KMS-11 (cell line): ENCODE data around the gene EPM2AIP1.

Source experiments
- H2AFZ ChIP-seq: fragments of 200-600 bp; sonication (generic); 2 replicates; pipeline ENCODE4 v1.6.1; 2016; ENCODE audit warnings: antibody characterized with exemption, mixed run types, low read depth
- H3K27ac ChIP-seq: fragments of 200-600 bp; sonication (generic); 2 replicates; pipeline ENCODE4 v1.6.1; 2016; ENCODE audit warnings: mild to moderate bottlenecking, mixed run types
- H3K27me3 ChIP-seq: fragments of 200-600 bp; sonication (generic); 2 replicates; pipeline ENCODE4 v1.6.1; 2017; ENCODE audit warnings: mild to moderate bottlenecking, low read depth, mixed run types, moderate library complexity; ENCODE audit not compliant: insufficient read depth
- H3K36me3 ChIP-seq: fragments of 200-600 bp; sonication (generic); 2 replicates; pipeline ENCODE4 v1.6.1; 2017; ENCODE audit warnings: mild to moderate bottlenecking, mixed run types; ENCODE audit not compliant: insufficient read depth
- H3K4me1 ChIP-seq: fragments of 200-600 bp; sonication (generic); 2 replicates; pipeline ENCODE4 v1.6.1; 2016; ENCODE audit warnings: mild to moderate bottlenecking, low read depth, mixed run types; ENCODE audit not compliant: poor library complexity, severe bottlenecking
- H3K4me2 ChIP-seq: fragments of 200-600 bp; sonication (generic); 2 replicates; pipeline ENCODE4 v1.7.0; 2016; ENCODE audit warnings: mild to moderate bottlenecking, mixed run types
- H3K4me3 ChIP-seq: fragments of 200-600 bp; sonication (generic); IDR thresholded peaks from 2 replicates; pipeline ENCODE4 v1.6.1; 2017; ENCODE audit warnings: low read depth, low read length, mixed read lengths; ENCODE audit not compliant: insufficient read depth
- H3K79me2 ChIP-seq: fragments of 200-600 bp; sonication (generic); 2 replicates; pipeline ENCODE4 v1.6.1; 2016; ENCODE audit warnings: low read depth, mixed run types; ENCODE audit not compliant: insufficient read depth
- H3K9ac ChIP-seq: fragments of 200-600 bp; sonication (generic); 2 replicates; pipeline ENCODE4 v1.6.1; 2016; ENCODE audit warnings: mild to moderate bottlenecking, mixed run types
- H4K20me1 ChIP-seq: fragments of 200-600 bp; sonication (generic); 2 replicates; pipeline ENCODE4 v1.6.1; 2016; ENCODE audit warnings: mild to moderate bottlenecking, mixed run types; ENCODE audit not compliant: insufficient read depth
- TF ChIP-seq, protein P1 (sequence below): fragments of 200-600 bp; sonication (generic); conservative IDR thresholded peaks from 2 replicates; pipeline ENCODE4 v1.6.1; 2017; ENCODE audit warnings: low read depth, mild to moderate bottlenecking, antibody characterized with exemption, low read length, moderate library complexity, mixed read lengths

Gene EPM2AIP1

DNA sequence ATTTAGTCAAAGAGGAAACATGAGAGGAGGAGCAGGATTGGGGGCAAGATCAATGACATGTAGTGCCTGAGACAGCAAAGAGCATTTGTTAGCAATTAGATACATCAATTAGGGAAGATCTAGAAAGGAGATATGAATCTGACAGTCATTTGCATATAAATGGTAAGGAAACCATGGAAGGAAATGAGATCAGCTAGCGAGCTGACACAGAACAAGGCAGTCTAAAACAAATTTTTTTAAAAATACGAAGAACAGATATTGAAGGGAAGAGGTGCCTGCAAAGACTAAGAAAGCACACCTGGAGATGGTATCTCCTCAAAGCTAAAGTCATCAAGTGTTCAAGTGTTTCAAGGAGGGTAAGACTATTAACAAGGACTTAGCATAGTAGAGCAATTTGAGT lies 4.6 kb downstream of the EPM2AIP1 start:
- peaks cover 25% of the 10 kb centered on the region for H3K4me1 ChIP-seq
- no peaks in the 10 kb centered on the region for H4K20me1 ChIP-seq
- no peak overlapping the region for H3K4me3 ChIP-seq
- H3K27me3 ChIP-seq, result no peaks in the 10 kb centered on the region
- H3K27ac ChIP-seq, result no peak overlapping the region
- no peak overlapping the region for H3K4me2 ChIP-seq
- no peak overlapping the region for H3K9ac ChIP-seq
- TF ChIP-seq, protein P1, sequence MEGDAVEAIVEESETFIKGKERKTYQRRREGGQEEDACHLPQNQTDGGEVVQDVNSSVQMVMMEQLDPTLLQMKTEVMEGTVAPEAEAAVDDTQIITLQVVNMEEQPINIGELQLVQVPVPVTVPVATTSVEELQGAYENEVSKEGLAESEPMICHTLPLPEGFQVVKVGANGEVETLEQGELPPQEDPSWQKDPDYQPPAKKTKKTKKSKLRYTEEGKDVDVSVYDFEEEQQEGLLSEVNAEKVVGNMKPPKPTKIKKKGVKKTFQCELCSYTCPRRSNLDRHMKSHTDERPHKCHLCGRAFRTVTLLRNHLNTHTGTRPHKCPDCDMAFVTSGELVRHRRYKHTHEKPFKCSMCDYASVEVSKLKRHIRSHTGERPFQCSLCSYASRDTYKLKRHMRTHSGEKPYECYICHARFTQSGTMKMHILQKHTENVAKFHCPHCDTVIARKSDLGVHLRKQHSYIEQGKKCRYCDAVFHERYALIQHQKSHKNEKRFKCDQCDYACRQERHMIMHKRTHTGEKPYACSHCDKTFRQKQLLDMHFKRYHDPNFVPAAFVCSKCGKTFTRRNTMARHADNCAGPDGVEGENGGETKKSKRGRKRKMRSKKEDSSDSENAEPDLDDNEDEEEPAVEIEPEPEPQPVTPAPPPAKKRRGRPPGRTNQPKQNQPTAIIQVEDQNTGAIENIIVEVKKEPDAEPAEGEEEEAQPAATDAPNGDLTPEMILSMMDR, result no peak
- no peaks in the 10 kb centered on the region for H3K36me3 ChIP-seq
- H3K79me2 ChIP-seq, result peaks cover 40% of the 10 kb centered on the region
- no peak overlapping the region for H2AFZ ChIP-seq

DNA sequence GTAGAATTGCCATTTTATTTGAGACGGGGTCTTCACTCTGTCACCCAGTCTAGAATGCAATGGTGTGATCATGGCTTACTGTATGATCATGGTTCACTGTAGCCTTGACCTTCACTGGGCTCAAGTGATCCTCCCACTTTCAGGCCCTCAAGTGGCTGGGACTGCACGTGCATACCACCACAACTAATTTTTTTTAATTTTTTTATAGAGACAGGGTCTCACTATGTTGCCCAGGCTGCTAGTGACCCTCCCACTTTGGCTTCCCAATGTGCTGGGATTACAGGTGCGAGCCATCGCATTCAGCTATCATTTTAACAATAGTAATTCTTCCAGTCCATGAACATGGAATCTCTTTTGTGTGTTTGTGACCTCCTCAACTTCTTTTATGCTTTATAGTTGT lies 11.9 kb downstream of the EPM2AIP1 start:
- Histone ChIP-seq H4K20me1 (no peaks in the 10 kb centered on the region), H3K4me2 (no peak overlapping the region), H3K9ac (no peak overlapping the region), H3K27ac (no peak overlapping the region), H3K36me3 (no peaks in the 10 kb centered on the region), H3K27me3 (no peaks in the 10 kb centered on the region), H3K4me1 (no peaks in the 10 kb centered on the region), H3K4me3 (no peak overlapping the region), H3K79me2 (no peaks in the 10 kb centered on the region), H2AFZ (no peak overlapping the region)
- TF ChIP-seq, protein P1, result no peak

DNA sequence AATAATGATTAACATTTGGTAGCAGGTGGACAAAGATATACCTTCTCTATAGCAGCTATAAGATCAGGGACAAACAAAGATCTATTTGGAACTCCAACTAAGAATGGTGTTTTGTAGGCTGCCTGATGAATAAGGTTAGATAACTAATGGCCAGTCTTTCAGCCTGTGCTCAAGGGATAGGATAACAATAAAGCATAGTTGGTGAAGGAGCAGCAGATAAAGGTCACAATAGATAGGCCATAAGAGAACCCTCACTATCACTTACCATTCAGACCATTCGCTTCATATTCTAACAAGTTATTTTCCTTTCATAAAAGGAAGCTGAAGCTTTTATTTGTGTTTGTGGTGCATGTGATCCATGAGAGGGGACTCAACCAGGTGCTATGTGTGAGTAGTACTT lies 19.8 kb downstream of the EPM2AIP1 start:
- H3K27ac ChIP-seq, result no peak overlapping the region
- no peaks in the 10 kb centered on the region for H4K20me1 ChIP-seq
- H2AFZ ChIP-seq, result no peak overlapping the region

DNA sequence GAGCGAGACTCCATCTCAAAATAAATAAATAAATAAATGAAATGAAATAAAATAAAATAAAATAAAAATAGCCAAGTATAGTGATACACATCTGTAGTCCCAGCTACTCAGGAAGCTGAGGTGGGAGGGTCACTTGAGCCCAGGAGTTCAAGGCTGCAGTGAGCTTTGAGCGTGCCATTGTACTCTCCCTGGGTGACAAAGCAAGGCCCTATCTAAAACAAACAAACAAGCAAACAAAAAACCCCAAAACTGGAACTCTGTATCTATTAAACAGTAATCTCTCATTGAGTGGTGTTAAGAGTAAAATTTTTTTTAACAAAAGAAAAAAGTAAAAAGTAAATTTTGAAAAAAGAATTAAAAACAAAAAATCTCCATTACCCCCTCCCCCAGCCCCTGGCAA lies 20.8 kb downstream of the EPM2AIP1 start:
- Histone ChIP-seq H3K4me1 (no peaks in the 10 kb centered on the region), H4K20me1 (no peaks in the 10 kb centered on the region), H3K9ac (no peak overlapping the region), H3K4me3 (no peak overlapping the region), H3K36me3 (no peaks in the 10 kb centered on the region), H3K27me3 (no peaks in the 10 kb centered on the region), H3K4me2 (no peak overlapping the region), H3K27ac (no peak overlapping the region), H3K79me2 (no peaks in the 10 kb centered on the region), H2AFZ (no peak overlapping the region)
- TF ChIP-seq, protein P1, result no peak

More for the DNA sequence above, 19.8 kb downstream of the EPM2AIP1 start:
- no peaks in the 10 kb centered on the region for H3K27me3 ChIP-seq
- no peak overlapping the region for H3K9ac ChIP-seq
- no peak overlapping the region for H3K4me2 ChIP-seq
- H3K4me1 ChIP-seq, result no peaks in the 10 kb centered on the region
- no peaks in the 10 kb centered on the region for H3K36me3 ChIP-seq
- H3K79me2 ChIP-seq, result no peaks in the 10 kb centered on the region
- H3K4me3 ChIP-seq, result no peak overlapping the region
- TF ChIP-seq, protein P1, result no peak
